Stimulated activated CD8-positive, alpha-beta memory T cell treated with anti-CD3 and anti-CD28 coated beads, Interleukin-15, amount 100 ng/mL, for 4 hours (primary cell): Measurements from ENCODE around the gene HAPSTR1.
"Not testable (repeated sequence)": the region's sequence is repeated elsewhere in the genome, so short reads cannot be mapped to it uniquely, and the experiment has no call there.

Experiments used
- DNase-seq, 2 donors: peaks; one replicate each; pipeline ENCODE4 v3.0.0-alpha.2; 2020; ENCODE audit warnings: low read depth in 2 of 2

Gene HAPSTR1

GRCh38 chr16:9071377-9071776 is 20.1 kb upstream of the HAPSTR1 start:
- DNase-seq = no peak

- DNase-seq = peak in 1 of 2 donors; percentile 19
Measured at GRCh38 chr16:9072806-9073341, 18.6 kb upstream of the HAPSTR1 start.

DNA sequence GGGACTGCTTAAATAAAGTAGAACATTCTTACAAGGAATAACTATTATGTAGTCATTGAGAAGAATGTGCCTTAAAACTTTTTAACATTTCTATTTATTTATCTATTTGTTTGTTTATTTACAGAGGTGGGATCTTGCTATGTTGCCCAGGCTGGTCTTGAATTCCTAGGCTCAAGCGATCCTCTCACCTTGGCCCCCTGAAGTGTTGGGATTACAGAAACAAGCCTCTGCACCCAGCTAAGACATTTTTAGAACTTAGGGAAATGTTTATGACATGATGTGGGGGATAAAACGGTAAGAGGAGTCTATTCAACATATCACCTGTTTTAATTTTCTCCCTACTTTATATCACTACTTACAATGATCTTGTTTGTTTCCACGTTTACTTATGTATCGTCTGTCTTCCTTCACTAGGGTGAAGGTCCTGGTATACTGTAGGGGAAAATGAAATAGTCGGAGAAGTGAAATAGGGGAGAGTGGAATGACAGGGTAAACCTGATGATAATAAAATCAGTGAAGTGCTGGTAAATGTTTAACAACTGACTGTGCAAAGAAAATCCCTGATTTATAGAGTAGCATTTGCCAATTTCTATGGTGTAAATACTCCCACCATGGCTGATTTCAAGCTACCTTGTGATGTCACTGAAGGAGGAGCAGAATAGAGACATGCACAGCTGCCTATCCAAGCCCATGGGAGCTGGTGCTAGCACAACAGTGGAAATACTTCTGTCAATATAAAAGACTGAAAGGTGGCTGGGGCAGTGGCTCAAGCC is 16.0 kb upstream of the HAPSTR1 start:
- DNase-seq = no peak

DNA sequence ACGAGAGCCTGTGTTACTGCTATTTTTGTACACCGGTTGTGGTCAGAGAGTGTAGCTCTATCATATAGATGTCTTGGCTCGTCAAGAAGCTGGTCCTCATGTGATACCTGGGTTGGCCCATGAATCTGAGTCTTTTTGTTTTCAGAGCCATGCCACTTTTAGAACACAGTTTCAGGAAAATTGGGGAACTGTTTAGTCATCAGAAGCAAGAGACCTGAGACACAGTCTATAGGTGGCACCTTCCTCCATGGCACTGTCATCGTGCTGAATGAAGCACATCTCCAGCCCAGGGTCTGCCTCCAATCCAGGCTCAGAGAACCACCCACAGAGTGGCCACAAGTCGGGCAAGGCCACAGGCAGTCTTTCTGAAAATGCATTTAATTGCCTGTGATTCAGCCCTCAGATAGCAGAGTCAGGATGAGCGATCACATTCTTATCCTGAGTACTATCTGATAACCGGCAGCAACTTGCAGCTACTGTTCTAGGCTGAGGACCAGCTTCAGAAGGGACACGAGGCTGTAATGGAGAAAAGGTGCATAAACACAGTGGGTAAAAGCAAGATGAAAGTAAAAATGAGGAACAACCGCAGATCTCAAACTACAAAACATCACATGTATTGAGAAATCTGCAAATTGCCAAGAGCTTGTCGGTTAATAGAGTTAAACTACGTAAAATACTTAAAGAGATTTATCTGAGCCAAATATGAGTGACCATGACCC is 14.2 kb upstream of the HAPSTR1 start:
- DNase-seq = no peak

GRCh38 chr16:9078467-9079429 is 12.7 kb upstream of the HAPSTR1 start:
- peak in 1 of 2 donors; percentile 23 for DNase-seq

DNA sequence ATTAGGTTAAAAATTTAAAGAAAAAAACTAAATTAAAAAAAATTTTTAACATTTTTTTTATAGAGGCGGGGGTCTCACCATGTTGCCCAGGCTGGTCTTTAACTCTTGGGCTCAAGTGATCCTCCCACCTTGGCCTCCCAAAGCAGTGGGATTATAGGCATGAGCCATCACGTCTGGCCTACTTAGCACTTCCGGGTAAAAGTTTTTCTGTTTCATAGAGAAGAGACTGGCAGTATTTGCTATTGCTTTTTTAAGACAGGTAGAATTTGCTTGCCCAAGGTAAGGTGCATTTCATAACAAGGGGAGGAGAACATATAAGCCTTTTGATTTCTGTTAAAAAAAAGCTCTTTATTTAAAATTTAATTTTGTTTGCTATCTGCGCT is 12.0 kb upstream of the HAPSTR1 start:
- no peak for DNase-seq

DNA sequence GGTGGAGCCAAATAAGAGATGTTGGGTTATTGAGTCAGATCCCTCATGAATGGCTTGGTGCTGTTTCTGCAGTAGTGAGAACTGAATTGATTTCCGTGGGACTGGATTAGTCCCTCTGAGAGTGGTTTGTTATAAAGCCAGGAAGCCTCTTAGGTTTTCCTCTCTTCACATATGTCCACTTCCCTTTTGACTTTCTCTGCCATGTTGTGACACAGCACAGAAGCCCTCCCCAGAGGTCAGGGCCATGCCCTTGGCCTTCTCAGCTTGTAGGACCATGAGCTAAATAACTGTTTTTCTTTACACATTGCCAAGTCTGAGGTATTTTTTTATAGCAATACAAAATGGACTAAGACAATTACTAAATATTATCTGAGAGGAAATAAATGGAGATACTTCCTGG is 10.3 kb upstream of the HAPSTR1 start:
- no peak for DNase-seq

GRCh38 chr16:9081843-9082242 is 9.6 kb upstream of the HAPSTR1 start:
- DNase-seq = no peak

DNA sequence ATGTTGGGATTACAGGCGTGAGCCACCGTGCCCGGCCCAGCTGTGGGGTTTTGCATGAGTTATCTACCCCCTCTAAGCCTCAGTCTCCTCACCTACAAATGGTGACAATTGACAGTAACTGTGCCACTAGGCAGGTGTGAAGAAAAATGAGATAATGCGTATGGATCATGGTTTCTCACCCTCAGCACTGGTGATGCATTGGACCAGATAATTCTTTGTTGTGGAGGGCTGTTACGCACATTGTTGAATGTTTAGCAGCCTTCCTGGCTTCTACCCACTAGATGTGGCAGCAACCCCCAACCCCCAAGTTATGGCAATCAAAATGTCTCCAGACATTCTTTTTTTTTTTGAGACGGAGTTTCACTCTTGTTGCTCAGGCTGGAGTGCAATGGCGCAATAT is 9.0 kb upstream of the HAPSTR1 start:
- DNase-seq = no peak

- not testable (repeated sequence) for DNase-seq
Measured at GRCh38 chr16:9087733-9088132, 3.7 kb upstream of the HAPSTR1 start.

DNA sequence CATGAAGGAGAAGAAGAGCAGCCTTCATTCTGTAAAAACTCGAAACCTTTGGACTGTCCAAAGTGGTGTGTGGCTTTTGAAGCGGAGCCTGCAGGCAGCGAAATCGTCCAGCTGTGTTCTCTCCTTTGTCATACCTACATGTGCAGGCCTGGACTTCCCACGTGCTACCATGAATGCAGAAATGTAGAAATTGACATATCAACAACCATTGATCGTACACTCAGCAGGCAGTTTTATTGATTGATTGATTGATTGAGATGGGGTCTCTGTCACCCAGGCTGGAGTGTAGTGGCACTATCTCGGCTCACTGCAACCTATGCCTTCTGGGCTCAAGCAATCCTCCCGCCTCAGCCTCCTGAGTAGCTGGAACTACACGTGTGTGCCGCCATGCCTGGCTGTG is 2.6 kb upstream of the HAPSTR1 start:
- no peak for DNase-seq

GRCh38 chr16:9089660-9090059 is 1.8 kb upstream of the HAPSTR1 start:
- no peak for DNase-seq

- DNase-seq = peak; percentile 12 to 36
Measured at GRCh38 chr16:9090101-9090959, 1.1 kb upstream of the HAPSTR1 start.

- DNase-seq = peak in 1 of 2 donors; percentile 10
Measured at GRCh38 chr16:9091867-9092281, 430 bp downstream of the HAPSTR1 start.

- peak; percentile 10 to 33 for DNase-seq
Measured at GRCh38 chr16:9092282-9092977, 986 bp downstream of the HAPSTR1 start.

GRCh38 chr16:9092978-9093344 is 1.5 kb downstream of the HAPSTR1 start:
- DNase-seq = no peak

DNA sequence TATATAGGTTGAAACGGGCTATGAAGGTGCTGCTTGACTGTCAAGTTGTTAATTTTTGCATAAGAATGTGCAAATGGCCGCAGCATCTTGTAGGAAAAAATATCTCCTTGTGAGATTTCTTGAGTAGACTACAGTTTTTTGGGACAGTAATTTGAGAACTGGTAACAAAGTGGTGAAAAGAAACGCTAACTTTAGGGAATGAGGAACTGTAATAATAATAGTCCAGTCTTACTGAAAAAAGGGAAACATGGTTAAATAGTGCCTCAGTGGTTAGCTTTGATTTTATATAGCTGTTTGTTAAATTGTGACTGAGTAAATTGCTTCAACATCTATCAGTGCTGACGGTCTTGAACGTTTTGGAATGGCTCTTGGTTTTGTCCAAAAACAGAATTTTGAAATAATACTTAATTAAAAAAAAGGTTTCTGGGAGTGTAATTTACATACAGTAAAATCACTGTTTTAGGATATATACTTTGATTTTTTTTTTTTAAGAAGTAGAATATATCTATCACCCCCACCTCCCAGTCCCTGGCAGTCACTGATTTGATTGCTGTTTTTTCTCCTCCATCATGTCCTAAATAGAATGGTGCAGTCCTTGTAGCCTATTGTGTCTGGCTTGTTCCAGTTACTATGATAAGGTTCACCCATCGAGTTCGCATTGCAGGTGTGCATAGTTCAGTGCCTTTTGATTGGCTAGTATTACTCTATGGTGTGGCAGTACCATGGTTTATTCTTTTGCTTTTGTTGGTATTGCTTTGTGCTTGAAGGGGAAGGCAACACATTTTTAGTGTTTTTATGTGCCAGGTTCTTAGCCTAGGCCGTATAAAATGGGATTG is 2.8 kb downstream of the HAPSTR1 start:
- DNase-seq = no peak

- DNase-seq = no peak
Measured at GRCh38 chr16:9095171-9095570, 3.7 kb downstream of the HAPSTR1 start.

- no peak for DNase-seq
Measured at GRCh38 chr16:9095656-9096397, 4.4 kb downstream of the HAPSTR1 start.
